Measurements from ENCODE around the gene PPP2R3C. TPM values are rescaled to one million over a fixed set of nuclear protein-coding genes. Genes with fewer than 3 reads are reported as not detected.
"Not testable (repeated sequence)": the region's sequence is repeated elsewhere in the genome, so short reads cannot be mapped to it uniquely, and the experiment has no call there.

PPP2R3C gene
- total RNA-seq, 1 donor from 2014 or later = 27.0 TPM

DNA sequence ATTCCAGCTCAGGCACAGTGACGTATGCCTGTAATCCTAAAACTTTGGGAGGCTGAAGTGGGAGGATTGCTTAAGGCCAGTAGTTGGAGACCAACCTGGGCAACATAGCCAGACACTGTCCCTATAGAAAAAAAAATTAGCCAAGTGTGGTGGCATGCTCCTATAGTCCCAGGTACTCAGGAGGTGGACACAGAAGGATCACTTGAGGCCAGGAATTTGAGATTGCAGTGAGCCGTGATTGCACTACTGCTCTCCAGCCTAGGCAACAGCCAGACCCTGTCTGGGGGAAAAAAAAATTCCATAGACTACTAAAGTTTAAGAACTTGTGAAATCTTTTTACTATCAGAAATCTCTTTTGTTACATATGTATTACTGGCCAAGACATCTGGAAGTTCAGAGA, 69.2 kb downstream of the PPP2R3C start:
- DNase-seq = no peak

- no peak for DNase-seq
These were observed 70.0 kb downstream of the PPP2R3C start for GRCh38 chr14:35051796-35052195.

DNA sequence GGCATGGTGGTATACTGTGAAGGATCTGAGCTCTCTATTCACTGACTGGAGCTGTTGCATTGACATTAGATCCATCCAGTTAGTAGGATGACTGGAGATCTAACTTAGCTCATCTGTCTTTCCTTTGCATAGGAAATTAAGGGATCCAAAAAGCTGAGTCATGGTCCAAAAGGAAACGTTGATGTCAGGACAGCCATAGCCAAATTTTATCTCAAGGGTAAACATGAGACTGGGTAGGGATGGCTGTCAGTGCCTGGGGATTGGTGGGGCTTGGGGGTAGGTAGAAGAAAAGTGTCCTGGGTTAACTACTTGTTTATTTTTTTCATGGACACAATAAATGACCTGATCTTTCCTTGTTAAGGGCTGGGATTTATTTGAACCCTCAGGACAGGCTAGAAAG, 71.1 kb downstream of the PPP2R3C start:
- no peak for DNase-seq

GRCh38 chr14:35047976-35048513, 73.7 kb downstream of the PPP2R3C start:
- DNase-seq = no peak

- DNase-seq = no peak
These were observed 74.8 kb downstream of the PPP2R3C start for GRCh38 chr14:35046751-35047536.

- DNase-seq = peak; percentile 87
These were observed 75.6 kb downstream of the PPP2R3C start, which contains the start of gene FAM177A1 for GRCh38 chr14:35046048-35046750. FAM177A1 (plus strand) TSS chr14:35046272; CDS start chr14:35046464, 192 bp downstream.

GRCh38 chr14:35045798-35046047, 76.1 kb downstream of the PPP2R3C start:
- no peak for DNase-seq

GRCh38 chr14:35044939-35045797, 76.6 kb downstream of the PPP2R3C start:
- DNase-seq = peak; percentile 79

DNA sequence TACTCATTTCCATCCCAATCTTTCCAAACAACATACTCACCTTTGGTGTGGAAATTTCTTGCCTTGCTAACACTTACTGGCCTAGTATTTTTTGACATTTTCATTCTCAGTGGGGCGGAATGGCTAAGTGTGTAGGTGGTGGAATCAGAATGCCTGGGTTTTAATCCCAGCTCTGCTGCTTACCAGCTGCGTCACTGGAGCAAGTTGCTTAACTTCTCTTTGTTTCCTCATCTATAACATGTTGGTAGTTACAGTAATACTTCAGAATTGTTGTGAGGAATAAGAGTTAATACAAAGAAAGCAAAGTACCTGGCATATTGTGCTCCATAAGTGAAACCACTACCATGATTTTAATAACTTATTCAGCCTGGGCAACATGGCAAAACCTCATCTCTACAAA, 78.7 kb downstream of the PPP2R3C start:
- no peak for DNase-seq

DNA sequence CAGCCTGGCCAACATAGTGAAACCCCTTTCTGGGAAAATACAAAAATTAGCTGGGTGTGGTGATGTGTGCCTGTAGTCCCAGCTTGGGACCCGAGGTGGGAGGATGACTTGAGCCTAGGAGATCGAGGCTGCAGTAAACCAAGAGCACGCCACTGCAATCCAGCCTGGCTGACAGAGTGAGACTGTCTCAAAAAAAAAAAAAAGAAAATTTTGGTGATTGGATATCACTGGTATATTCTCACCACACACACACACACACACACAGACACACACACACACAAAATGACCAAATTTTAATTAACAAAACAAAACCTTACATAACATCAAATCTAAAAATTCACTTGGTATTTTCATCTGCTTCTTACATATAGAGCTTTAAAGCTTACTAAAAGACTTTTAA, 79.2 kb downstream of the PPP2R3C start:
- DNase-seq = no peak

DNA sequence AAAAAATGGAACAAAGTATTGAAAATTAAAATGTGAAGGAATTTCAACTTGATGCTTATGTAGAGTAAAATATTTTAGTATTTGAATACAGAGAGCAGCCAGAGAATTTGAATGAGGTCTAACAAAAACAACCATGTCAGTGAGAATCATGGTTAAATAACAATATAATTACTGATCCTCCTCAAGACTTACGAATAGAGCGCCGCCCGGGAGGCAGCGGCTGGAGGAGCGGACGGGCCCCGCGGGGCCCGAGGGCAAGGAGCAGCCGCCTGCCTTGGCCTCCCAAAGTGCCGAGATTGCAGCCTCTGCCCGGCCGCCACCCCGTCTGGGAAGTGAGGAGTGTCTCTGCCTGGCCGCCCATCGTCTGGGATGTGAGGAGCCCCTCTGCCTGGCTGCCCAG, 83.5 kb downstream of the PPP2R3C start:
- not testable (repeated sequence) for DNase-seq

Other genes with a start within 250 kb of the PPP2R3C start
- gene BAZ1A, start 246.6 kb downstream of the PPP2R3C start, total RNA-seq = 64.5 TPM
- 69.4 TPM for gene SRP54, start 139.0 kb downstream of the PPP2R3C start, total RNA-seq
- 26.0 TPM for gene FAM177A1, start 75.7 kb downstream of the PPP2R3C start, total RNA-seq
- gene PRORP, start 562 bp upstream of the PPP2R3C start, total RNA-seq = 15.4 TPM
- gene PSMA6, start 170.4 kb upstream of the PPP2R3C start, total RNA-seq = 108 TPM

Data from skin of body (tissue), 2 donors.